GM12872 (cell line): ENCODE measurements around the gene CTSG.

Experiments
- CTCF ChIP-seq: IDR thresholded peaks from 3 replicates; pipeline ENCODE4 v1.5.1; 2011; ENCODE audit warnings: low read depth, mild to moderate bottlenecking, low read length, moderate library complexity; ENCODE audit not compliant: insufficient read depth

The CTSG gene

GRCh38 chr14:24566318-24566717, 9.7 kb downstream of the CTSG start:
- no peak for TF ChIP-seq CTCF

GRCh38 chr14:24565766-24566165, 10.3 kb downstream of the CTSG start:
- no peak for TF ChIP-seq CTCF

GRCh38 chr14:24563505-24563904, 12.5 kb downstream of the CTSG start:
- TF ChIP-seq CTCF: no peak

GRCh38 chr14:24556756-24557155, 19.3 kb downstream of the CTSG start:
- TF ChIP-seq CTCF: no peak

GRCh38 chr14:24542346-24542936, 33.6 kb downstream of the CTSG start:
- no peak for TF ChIP-seq CTCF

GRCh38 chr14:24535737-24536136, 40.3 kb downstream of the CTSG start:
- no peak for TF ChIP-seq CTCF

GRCh38 chr14:24534286-24534685, 41.8 kb downstream of the CTSG start:
- TF ChIP-seq CTCF: no peak
